WERI-Rb-1 (cell line): ENCODE data around the gene CUX1.

Experiments
- DNase-seq: peaks from one replicate; pipeline ENCODE4 v3.0.0-alpha.2; 2020
- H3K27ac ChIP-seq: fragments of 250-450 bp; sonication (Bioruptor Pico); 2 replicates; pipeline ENCODE4 v1.5.1; 2020; ENCODE audit warnings: mild to moderate bottlenecking, moderate library complexity
- H3K27me3 ChIP-seq: fragments of 250-450 bp; sonication (Bioruptor Pico); 2 replicates; pipeline ENCODE4 v1.5.1; 2021; ENCODE audit warnings: mild to moderate bottlenecking, low read depth, moderate library complexity; ENCODE audit not compliant: insufficient read depth, severe bottlenecking
- H3K36me3 ChIP-seq: fragments of 250-450 bp; sonication (Bioruptor Pico); 2 replicates; pipeline ENCODE4 v1.5.1; 2020; ENCODE audit warnings: mild to moderate bottlenecking, moderate library complexity
- H3K4me3 ChIP-seq: 2 replicates; pipeline ENCODE4 v1.5.1; 2011; ENCODE audit warnings: low read depth, mild to moderate bottlenecking, control low read depth, low read length
- H3K9me3 ChIP-seq: fragments of 250-450 bp; sonication (Bioruptor Pico); 2 replicates; pipeline ENCODE4 v1.5.1; 2021; ENCODE audit warnings: mild to moderate bottlenecking, moderate library complexity; ENCODE audit not compliant: severe bottlenecking
- CTCF ChIP-seq: IDR thresholded peaks from 2 replicates; pipeline ENCODE4 v1.5.1; 2011; ENCODE audit warnings: low read depth, mild to moderate bottlenecking, control low read depth, inconsistent platforms, low read length

CUX1 gene

GRCh38 chr7:101778026-101778580 lies 39.3 kb upstream of the CUX1 start:
- no peaks in the 10 kb centered on the region for H3K9me3 ChIP-seq
- TF ChIP-seq CTCF = no peak
- DNase-seq = no peak
- H3K36me3 ChIP-seq = no peaks in the 10 kb centered on the region
- no peaks in the 10 kb centered on the region for H3K27me3 ChIP-seq
- no peak overlapping the region for H3K4me3 ChIP-seq
- H3K27ac ChIP-seq = no peak overlapping the region

- no peak for TF ChIP-seq CTCF
- Histone ChIP-seq H3K36me3 (no peaks in the 10 kb centered on the region), H3K4me3 (no peak overlapping the region), H3K27ac (no peak overlapping the region), H3K9me3 (no peaks in the 10 kb centered on the region), H3K27me3 (no peaks in the 10 kb centered on the region)
- no peak for DNase-seq
Observed at GRCh38 chr7:101779267-101779666, 38.2 kb upstream of the CUX1 start.

GRCh38 chr7:101780281-101780680 lies 37.1 kb upstream of the CUX1 start:
- H3K27me3 ChIP-seq = no peaks in the 10 kb centered on the region
- H3K9me3 ChIP-seq = no peaks in the 10 kb centered on the region
- H3K36me3 ChIP-seq = no peaks in the 10 kb centered on the region
- TF ChIP-seq CTCF = no peak
- no peak overlapping the region for H3K4me3 ChIP-seq
- DNase-seq = no peak
- H3K27ac ChIP-seq = no peak overlapping the region

- Histone ChIP-seq H3K27ac (no peak overlapping the region), H3K4me3 (no peak overlapping the region), H3K36me3 (no peaks in the 10 kb centered on the region), H3K9me3 (no peaks in the 10 kb centered on the region), H3K27me3 (no peaks in the 10 kb centered on the region)
- TF ChIP-seq CTCF = no peak
- DNase-seq = no peak
Observed at GRCh38 chr7:101781439-101781838, 36.0 kb upstream of the CUX1 start.

- Histone ChIP-seq H3K9me3 (no peaks in the 10 kb centered on the region), H3K27me3 (no peaks in the 10 kb centered on the region), H3K4me3 (no peak overlapping the region), H3K36me3 (no peaks in the 10 kb centered on the region), H3K27ac (no peak overlapping the region)
- no peak for DNase-seq
- TF ChIP-seq CTCF = no peak
Observed at GRCh38 chr7:101782476-101782875, 35.0 kb upstream of the CUX1 start.

- Histone ChIP-seq H3K9me3 (no peaks in the 10 kb centered on the region), H3K4me3 (no peak overlapping the region), H3K36me3 (no peaks in the 10 kb centered on the region), H3K27ac (no peak overlapping the region), H3K27me3 (no peaks in the 10 kb centered on the region)
- no peak for DNase-seq
- TF ChIP-seq CTCF = no peak
Observed at GRCh38 chr7:101782896-101783295, 34.5 kb upstream of the CUX1 start.
